Esophagus squamous epithelium (tissue), 5 donors: ENCODE measurements around the gene PRKCZ. TPM values are rescaled to one million over a fixed set of nuclear protein-coding genes. Genes with fewer than 3 reads are reported as not detected.

Experiments used
- DNase-seq: peaks from one replicate; lab custom pipeline; 2025; lab: John Stamatoyannopoulos, UW
- H3K27ac ChIP-seq, 4 donors: fragments of 200-600 bp; sonication (generic); one replicate each; pipeline ENCODE4 v1.5.1; 2016 to 2019; ENCODE audit warnings: mild to moderate bottlenecking in 1 of 4
- H3K27me3 ChIP-seq, 4 donors: fragments of 200-600 bp; sonication (generic); 1 replicate in 3 of 4; 2 replicates in 1 of 4; pipeline versions ENCODE4 v1.5.1 to v1.6.0; 2017 to 2021; ENCODE audit warnings: antibody characterized with exemption in 1 of 4
- H3K36me3 ChIP-seq, 3 donors: fragments of 200-600 bp; sonication (generic); one replicate each; pipeline ENCODE4 v1.5.1; 2016 to 2019
- H3K4me1 ChIP-seq, 3 donors: fragments of 200-600 bp; sonication (generic); one replicate each; pipeline ENCODE4 v1.5.1; 2017 to 2019
- H3K4me3 ChIP-seq, 4 donors: fragments of 200-600 bp; sonication (generic); 1 replicate in 3 of 4; 2 replicates in 1 of 4; pipeline ENCODE4 v1.5.1; 2016 to 2019; ENCODE audit warnings: mild to moderate bottlenecking in 2 of 4, moderate library complexity in 1 of 4
- H3K9me3 ChIP-seq, 3 donors: fragments of 200-600 bp; sonication (generic); one replicate each; pipeline ENCODE4 v1.5.1; 2016 to 2019
- POLR2A ChIP-seq, 4 donors: fragments of 450-650 bp; IDR thresholded peaks; one replicate each; pipeline ENCODE4 v1.6.1; 2017; ENCODE audit warnings: antibody characterized with exemption in 4 of 4, mild to moderate bottlenecking in 4 of 4, moderate library complexity in 3 of 4
- WGBS, 2 donors: methylation state at CpG; one replicate each; pipeline ENCODE4 v1.1.5; 2018; 5-methylcytosine and 5-hydroxymethylcytosine counted together
- intact Hi-C: fragments of 100-400 bp; cut with DNase I; formaldehyde crosslinking; loops from one replicate; pipeline ENCODE4 v1.15.0; 2022
- total RNA-seq, 4 donors: library from RNA; depleted of rRNA; stranded (reverse); fragments of >200 nt; gene quantifications; one replicate each; pipeline ENCODE4 v1.1.0, GENCODE V29; 2016
- TF ChIP-seq, protein P1 (sequence below), 6 experiments: fragments of 450-650 bp in 4 of 6; fragments of 200-600 bp in 2 of 6; sonication (generic) in 2 of 6; IDR thresholded peaks; one replicate each; pipeline ENCODE4 v1.5.1; 2016 to 2019; ENCODE audit warnings: antibody characterized with exemption in 6 of 6, mild to moderate bottlenecking in 4 of 6, moderate library complexity in 4 of 6
- donor health status: DM: yes; HTN: yes; CAD: no.

Gene PRKCZ
- total RNA-seq, 4 donors from 2014 or later = 14.5 to 23.8 (median 17.5) TPM

DNA sequence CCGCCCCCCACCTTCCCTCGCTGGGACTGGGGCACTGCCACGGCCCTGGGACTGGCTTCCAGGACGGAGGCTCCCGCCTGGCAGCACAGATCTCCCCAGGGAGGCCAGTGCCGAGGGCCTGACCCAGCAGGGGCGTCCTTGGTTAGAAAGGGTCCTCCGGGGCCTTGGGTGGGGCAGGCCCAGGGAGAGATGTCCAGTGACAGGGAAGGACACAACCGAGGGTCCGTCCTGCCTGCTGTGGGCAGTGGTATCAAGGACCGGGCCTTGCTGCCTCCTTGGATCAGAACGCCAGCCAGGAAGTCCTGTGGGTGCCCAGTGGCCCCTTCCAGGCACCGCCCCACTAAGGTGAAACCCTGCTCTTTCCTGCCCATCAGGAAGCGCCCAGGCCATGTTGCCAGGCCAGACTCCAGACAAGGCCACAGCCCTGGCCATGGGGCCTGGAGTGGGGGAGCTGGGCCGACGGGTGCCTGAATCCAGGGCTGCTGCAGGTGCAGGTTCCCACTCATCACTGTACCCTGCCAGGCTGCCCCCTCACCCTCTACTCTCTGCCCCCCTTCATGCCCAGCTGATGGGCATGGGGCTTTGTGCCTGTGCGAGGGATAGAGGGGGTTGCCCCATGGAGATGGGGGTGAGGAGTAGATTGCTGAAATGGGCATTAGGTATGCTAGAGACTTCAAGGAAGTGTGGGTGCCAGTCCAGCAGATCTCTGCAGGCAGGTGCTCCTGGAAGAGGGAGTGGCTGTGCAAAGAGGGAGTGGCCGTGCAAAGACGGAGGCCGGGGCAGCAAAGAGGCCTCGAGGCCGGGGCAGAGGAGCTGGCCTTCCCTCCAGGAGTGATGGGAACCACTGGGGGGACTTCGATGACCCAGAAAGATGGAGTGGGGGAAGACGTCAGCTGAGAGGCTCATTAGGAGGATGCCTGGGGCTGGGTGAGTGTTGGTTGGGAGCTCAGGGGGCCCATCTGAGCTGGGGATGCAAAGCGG lies 2.2 kb upstream of the PRKCZ start:
- no peaks in the 10 kb centered on the region for H3K36me3 ChIP-seq
- H3K4me3 ChIP-seq = no peak overlapping the region
- DNase-seq = no peak
- TF ChIP-seq, protein P1, sequence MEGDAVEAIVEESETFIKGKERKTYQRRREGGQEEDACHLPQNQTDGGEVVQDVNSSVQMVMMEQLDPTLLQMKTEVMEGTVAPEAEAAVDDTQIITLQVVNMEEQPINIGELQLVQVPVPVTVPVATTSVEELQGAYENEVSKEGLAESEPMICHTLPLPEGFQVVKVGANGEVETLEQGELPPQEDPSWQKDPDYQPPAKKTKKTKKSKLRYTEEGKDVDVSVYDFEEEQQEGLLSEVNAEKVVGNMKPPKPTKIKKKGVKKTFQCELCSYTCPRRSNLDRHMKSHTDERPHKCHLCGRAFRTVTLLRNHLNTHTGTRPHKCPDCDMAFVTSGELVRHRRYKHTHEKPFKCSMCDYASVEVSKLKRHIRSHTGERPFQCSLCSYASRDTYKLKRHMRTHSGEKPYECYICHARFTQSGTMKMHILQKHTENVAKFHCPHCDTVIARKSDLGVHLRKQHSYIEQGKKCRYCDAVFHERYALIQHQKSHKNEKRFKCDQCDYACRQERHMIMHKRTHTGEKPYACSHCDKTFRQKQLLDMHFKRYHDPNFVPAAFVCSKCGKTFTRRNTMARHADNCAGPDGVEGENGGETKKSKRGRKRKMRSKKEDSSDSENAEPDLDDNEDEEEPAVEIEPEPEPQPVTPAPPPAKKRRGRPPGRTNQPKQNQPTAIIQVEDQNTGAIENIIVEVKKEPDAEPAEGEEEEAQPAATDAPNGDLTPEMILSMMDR (IDR thresholded peaks at IDR 0.05) = no peak
- TF ChIP-seq POLR2A (IDR thresholded peaks at IDR 0.05) = no peak
- intact Hi-C loops = loop anchor here (5.0 kb wide), 1 partner anchor 86 kb away; no protein-coding TSS in a partner anchor
- H3K27ac ChIP-seq = no peak overlapping the region
- WGBS, 2 donors = 57 to 76% methylated on average over 8 of the region's 25 CpGs
- peaks cover 14 to 73% (median 20%) of the 10 kb centered on the region in 3 donors for H3K4me1 ChIP-seq
- peaks cover 0 to 85% (median 2%) of the 10 kb centered on the region in 4 donors for H3K27me3 ChIP-seq
- no peaks in the 10 kb centered on the region for H3K9me3 ChIP-seq

DNA sequence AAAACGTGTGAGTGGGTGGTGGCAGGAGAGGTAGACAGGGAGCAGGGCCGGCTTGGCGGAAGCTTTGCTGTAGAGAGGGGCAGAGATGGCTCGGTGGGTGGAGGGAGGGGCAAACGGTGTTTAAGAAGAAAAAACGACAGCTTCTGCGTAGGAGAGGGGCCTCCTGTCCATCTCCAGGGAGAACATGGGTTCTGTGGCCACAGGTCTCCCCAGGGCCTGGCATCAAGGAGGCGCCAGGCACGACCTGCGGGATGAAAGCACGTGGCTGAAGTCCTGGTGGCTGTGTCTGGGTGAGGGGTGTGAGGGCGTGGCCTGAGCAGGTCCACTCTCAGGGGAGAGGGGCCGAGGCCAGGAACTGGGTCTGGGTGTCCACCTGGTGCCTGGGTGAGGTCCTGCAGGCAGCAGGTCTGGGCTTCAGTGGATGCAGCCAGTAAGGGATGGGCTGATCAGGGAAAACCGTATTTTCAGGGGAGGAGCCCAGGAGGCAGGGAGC lies 940 bp upstream of the PRKCZ start:
- no peaks in the 10 kb centered on the region for H3K36me3 ChIP-seq
- peaks cover 14 to 73% (median 20%) of the 10 kb centered on the region in 3 donors for H3K4me1 ChIP-seq
- H3K4me3 ChIP-seq = peak overlapping the region; percentile 66 to 89 (median 74)
- no peak for DNase-seq
- H3K27ac ChIP-seq = peak overlapping the region in 3 of 4 donors; percentile 71 to 87 (median 85)
- H3K27me3 ChIP-seq = peaks cover 0 to 74% (median 2%) of the 10 kb centered on the region in 4 donors
- TF ChIP-seq, protein P1 (IDR thresholded peaks at IDR 0.05) = peak in 4 of 6 experiments; percentile 11 to 57 (median 22)
- TF ChIP-seq POLR2A (IDR thresholded peaks at IDR 0.05) = no peak
- H3K9me3 ChIP-seq = no peaks in the 10 kb centered on the region
- intact Hi-C loops = loop anchor here (5.0 kb wide), 1 partner anchor 87 kb away; no protein-coding TSS in a partner anchor
- WGBS, 2 donors = 51 to 52% methylated on average over 12 to 14 of the region's 14 CpGs

DNA sequence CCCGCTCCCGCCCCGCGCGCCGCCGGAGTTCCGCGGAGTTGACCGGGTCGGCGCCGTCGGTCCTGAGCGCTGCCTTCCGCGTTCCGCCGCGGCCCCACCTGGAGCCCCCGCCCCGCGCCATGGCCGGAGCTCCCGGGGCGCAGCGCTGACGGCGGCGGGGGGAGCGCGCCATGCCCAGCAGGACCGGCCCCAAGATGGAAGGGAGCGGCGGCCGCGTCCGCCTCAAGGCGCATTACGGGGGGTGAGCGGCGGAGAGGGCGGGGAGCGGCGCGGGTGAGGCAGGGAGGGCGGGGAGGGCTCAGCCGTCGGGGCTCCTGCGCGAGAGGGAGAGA lies 216 bp downstream of the PRKCZ start:
- Histone ChIP-seq H3K4me3 (peak overlapping the region; percentile 66 to 89 (median 74)), H3K27ac (peak overlapping the region; percentile 57 to 87 (median 82)), H3K36me3 (peaks cover 0 to 2% (median 0%) of the 10 kb centered on the region in 3 donors), H3K4me1 (peaks cover 8 to 62% (median 15%) of the 10 kb centered on the region in 3 donors), H3K27me3 (peaks cover 0 to 66% (median 2%) of the 10 kb centered on the region in 4 donors), H3K9me3 (no peaks in the 10 kb centered on the region)
- 0% methylated on average over 2 of the region's 51 CpGs; no CpG with 5 or more reads in 1 of the 2 donors for WGBS, 2 donors
- DNase-seq = no peak
- intact Hi-C loops = no loop called here
- TF ChIP-seq, protein P1 (IDR thresholded peaks at IDR 0.05) = no peak
- no peak for TF ChIP-seq POLR2A (IDR thresholded peaks at IDR 0.05)

DNA sequence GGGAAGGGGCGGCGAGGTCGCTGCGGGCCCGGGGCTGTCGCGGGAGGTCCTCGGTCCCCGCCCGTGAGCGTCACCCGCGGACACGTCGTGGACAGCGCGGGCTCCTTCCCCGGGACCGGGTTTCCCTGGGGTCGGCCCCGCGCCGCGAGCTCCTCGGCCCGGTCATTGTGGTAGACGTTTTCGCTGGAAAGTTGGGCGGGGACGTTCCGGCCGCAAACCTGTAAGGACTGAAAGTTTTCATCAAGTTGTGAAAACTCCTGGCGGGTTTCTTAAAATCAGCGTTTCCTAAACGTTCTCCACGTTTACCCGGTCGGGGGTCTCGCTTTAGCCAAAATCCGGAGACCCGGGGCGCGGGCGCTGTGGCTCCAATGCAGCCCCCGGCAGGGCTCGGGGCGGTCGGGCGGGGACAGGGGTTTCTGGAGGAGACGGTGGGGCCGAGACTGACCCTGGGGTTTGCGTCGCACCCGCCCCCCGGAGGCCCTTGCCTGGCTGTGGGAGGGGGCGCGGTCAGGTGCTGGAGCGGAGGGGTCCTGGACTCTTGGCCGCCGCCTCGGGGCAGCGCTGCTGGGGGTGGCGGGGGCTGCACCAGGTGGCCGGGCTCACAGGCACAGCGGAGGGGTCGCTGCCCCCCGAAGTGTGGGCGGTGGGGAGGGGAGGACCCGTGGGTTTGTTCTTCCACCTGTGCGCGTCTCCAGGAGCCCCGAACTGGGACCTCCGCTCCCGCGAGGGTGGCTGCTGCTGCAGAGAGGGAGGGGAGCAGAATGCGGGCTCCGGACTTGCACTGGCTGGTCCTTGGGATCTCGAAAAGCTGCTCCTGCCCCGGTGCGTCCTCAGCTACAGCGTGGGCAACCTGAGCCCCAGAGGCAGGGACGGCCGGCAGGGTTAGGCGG lies 827 bp downstream of the PRKCZ start:
- Histone ChIP-seq H3K36me3 (peaks cover 0 to 8% (median 0%) of the 10 kb centered on the region in 3 donors), H3K27ac (peak overlapping the region; percentile 57 to 87 (median 82)), H3K9me3 (no peaks in the 10 kb centered on the region), H3K27me3 (peaks cover 0 to 61% (median 2%) of the 10 kb centered on the region in 4 donors), H3K4me1 (peaks cover 8 to 56% (median 8%) of the 10 kb centered on the region in 3 donors), H3K4me3 (peak overlapping the region; percentile 66 to 89 (median 74))
- intact Hi-C loops = no loop called here
- DNase-seq = no peak
- TF ChIP-seq, protein P1 (IDR thresholded peaks at IDR 0.05) = no peak
- no peak for TF ChIP-seq POLR2A (IDR thresholded peaks at IDR 0.05)
- 0 to 14% methylated on average over 1 to 14 of the region's 84 CpGs for WGBS, 2 donors
